ENCODE data around the gene HECTD1. TPM values are rescaled to one million over a fixed set of nuclear protein-coding genes. Genes with fewer than 3 reads are reported as not detected.

The HECTD1 gene
- total and polyA plus RNA-seq, 9 of the 15 experiments (the other 6 are each of a cell fraction or from before 2014, with no cell fraction given) = 27.9 to 111 (median 78.1) TPM

GRCh38 chr14:31239741-31240140, 32.1 kb upstream of the HECTD1 start (continued):
- TF ChIP-seq MLX (CRISPR knock-in tag; conservative IDR thresholded peaks at IDR 0.05) = no peak
- no peak for TF ChIP-seq SNRNP70 (optimal IDR thresholded peaks at IDR 0.05; ENCODE audit: low read depth, low read length)
- peak; percentile 91 to 92 for TF ChIP-seq NRF1 (conservative IDR thresholded peaks at IDR 0.05 in 1 of 2, IDR thresholded peaks at IDR 0.05 in 1 of 2)
- TF ChIP-seq, protein P1, sequence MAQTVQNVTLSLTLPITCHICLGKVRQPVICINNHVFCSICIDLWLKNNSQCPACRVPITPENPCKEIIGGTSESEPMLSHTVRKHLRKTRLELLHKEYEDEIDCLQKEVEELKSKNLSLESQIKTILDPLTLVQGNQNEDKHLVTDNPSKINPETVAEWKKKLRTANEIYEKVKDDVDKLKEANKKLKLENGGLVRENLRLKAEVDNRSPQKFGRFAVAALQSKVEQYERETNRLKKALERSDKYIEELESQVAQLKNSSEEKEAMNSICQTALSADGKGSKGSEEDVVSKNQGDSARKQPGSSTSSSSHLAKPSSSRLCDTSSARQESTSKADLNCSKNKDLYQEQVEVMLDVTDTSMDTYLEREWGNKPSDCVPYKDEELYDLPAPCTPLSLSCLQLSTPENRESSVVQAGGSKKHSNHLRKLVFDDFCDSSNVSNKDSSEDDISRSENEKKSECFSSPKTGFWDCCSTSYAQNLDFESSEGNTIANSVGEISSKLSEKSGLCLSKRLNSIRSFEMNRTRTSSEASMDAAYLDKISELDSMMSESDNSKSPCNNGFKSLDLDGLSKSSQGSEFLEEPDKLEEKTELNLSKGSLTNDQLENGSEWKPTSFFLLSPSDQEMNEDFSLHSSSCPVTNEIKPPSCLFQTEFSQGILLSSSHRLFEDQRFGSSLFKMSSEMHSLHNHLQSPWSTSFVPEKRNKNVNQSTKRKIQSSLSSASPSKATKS (CRISPR knock-in tag; IDR thresholded peaks at IDR 0.05) = no peak
- no peak for TF ChIP-seq SIN3A (IDR thresholded peaks at IDR 0.05; ENCODE audit: borderline replicate concordance in 2 of 2, control insufficient read depth in 1 of 2, low read depth in 2 of 2, low read length in 2 of 2)
- TF ChIP-seq, protein P2, sequence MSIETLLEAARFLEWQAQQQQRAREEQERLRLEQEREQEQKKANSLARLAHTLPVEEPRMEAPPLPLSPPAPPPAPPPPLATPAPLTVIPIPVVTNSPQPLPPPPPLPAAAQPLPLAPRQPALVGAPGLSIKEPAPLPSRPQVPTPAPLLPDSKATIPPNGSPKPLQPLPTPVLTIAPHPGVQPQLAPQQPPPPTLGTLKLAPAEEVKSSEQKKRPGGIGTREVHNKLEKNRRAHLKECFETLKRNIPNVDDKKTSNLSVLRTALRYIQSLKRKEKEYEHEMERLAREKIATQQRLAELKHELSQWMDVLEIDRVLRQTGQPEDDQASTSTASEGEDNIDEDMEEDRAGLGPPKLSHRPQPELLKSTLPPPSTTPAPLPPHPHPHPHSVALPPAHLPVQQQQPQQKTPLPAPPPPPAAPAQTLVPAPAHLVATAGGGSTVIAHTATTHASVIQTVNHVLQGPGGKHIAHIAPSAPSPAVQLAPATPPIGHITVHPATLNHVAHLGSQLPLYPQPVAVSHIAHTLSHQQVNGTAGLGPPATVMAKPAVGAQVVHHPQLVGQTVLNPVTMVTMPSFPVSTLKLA (conservative IDR thresholded peaks at IDR 0.05) = 0 out of 4 replicates have a peak, but pooled peaks of 1 of the 2 experiments have one; percentile 34
- TF ChIP-seq E2F6 (IDR thresholded peaks at IDR 0.05; ENCODE audit: borderline replicate concordance in 1 of 2, extremely low read depth in 1 of 2, insufficient read depth in 1 of 2, insufficient read length in 1 of 2, low read depth in 1 of 2, low read length in 1 of 2, poor library complexity in 1 of 2, severe bottlenecking in 1 of 2) = peak in 1 of 2 experiments; percentile 59
- TF ChIP-seq CBFB (CRISPR knock-in tag; IDR thresholded peaks at IDR 0.05) = no peak
- no peak for TF ChIP-seq CBX5 (IDR thresholded peaks at IDR 0.05; ENCODE audit: borderline replicate concordance, low read depth)
- peak; percentile 60; the same call in 1 of the 2 replicates for TF ChIP-seq L3MBTL2 (IDR thresholded peaks at IDR 0.05)
- no peak for TF ChIP-seq GATA2 (CRISPR knock-in tag; IDR thresholded peaks at IDR 0.05)
- no peak for TF ChIP-seq PHF20 (IDR thresholded peaks at IDR 0.05; ENCODE audit: partially characterized antibody)
- TF ChIP-seq EGR1 (conservative IDR thresholded peaks at IDR 0.05) = no peak
- TF ChIP-seq COPS2 (conservative IDR thresholded peaks at IDR 0.05) = no peak
- TF ChIP-seq MAFF (IDR thresholded peaks at IDR 0.05; ENCODE audit: low read length) = no peak
- TF ChIP-seq, protein P3, sequence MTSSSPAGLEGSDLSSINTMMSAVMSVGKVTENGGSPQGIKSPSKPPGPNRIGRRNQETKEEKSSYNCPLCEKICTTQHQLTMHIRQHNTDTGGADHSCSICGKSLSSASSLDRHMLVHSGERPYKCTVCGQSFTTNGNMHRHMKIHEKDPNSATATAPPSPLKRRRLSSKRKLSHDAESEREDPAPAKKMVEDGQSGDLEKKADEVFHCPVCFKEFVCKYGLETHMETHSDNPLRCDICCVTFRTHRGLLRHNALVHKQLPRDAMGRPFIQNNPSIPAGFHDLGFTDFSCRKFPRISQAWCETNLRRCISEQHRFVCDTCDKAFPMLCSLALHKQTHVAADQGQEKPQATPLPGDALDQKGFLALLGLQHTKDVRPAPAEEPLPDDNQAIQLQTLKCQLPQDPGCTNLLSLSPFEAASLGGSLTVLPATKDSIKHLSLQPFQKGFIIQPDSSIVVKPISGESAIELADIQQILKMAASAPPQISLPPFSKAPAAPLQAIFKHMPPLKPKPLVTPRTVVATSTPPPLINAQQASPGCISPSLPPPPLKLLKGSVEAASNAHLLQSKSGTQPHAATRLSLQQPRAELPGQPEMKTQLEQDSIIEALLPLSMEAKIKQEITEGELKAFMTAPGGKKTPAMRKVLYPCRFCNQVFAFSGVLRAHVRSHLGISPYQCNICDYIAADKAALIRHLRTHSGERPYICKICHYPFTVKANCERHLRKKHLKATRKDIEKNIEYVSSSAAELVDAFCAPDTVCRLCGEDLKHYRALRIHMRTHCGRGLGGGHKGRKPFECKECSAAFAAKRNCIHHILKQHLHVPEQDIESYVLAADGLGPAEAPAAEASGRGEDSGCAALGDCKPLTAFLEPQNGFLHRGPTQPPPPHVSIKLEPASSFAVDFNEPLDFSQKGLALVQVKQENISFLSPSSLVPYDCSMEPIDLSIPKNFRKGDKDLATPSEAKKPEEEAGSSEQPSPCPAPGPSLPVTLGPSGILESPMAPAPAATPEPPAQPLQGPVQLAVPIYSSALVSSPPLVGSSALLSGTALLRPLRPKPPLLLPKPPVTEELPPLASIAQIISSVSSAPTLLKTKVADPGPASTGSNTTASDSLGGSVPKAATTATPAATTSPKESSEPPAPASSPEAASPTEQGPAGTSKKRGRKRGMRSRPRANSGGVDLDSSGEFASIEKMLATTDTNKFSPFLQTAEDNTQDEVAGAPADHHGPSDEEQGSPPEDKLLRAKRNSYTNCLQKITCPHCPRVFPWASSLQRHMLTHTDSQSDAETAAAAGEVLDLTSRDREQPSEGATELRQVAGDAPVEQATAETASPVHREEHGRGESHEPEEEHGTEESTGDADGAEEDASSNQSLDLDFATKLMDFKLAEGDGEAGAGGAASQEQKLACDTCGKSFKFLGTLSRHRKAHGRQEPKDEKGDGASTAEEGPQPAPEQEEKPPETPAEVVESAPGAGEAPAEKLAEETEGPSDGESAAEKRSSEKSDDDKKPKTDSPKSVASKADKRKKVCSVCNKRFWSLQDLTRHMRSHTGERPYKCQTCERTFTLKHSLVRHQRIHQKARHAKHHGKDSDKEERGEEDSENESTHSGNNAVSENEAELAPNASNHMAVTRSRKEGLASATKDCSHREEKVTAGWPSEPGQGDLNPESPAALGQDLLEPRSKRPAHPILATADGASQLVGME (CRISPR knock-in tag; IDR thresholded peaks at IDR 0.05) = no peak

Data from K562 (cell line).